ENCODE data around the gene KSR2.

The KSR2 gene

GRCh38 chr12:117427211-117427610 lies 541.6 kb downstream of the KSR2 start:
- no peak for DNase-seq

GRCh38 chr12:117421987-117422386 lies 546.8 kb downstream of the KSR2 start:
- DNase-seq = no peak

GRCh38 chr12:117421068-117421752 lies 547.6 kb downstream of the KSR2 start:
- no peak for DNase-seq

GRCh38 chr12:117417004-117417403 lies 551.8 kb downstream of the KSR2 start:
- DNase-seq = no peak

- DNase-seq = no peak
Observed at GRCh38 chr12:117412465-117413188, 556.2 kb downstream of the KSR2 start.

- DNase-seq = no peak
Observed at GRCh38 chr12:117409286-117409685, 559.5 kb downstream of the KSR2 start.

- DNase-seq = no peak
Observed at GRCh38 chr12:117408161-117408791, 560.5 kb downstream of the KSR2 start.

- no peak for DNase-seq
Observed at GRCh38 chr12:117404940-117405339, 563.9 kb downstream of the KSR2 start.

GRCh38 chr12:117404203-117404853 lies 564.5 kb downstream of the KSR2 start:
- no peak for DNase-seq

GRCh38 chr12:117403586-117404139 lies 565.1 kb downstream of the KSR2 start:
- no peak for DNase-seq
